ENCODE measurements around the gene RFX7.
A peak's percentile ranks its signal among the peaks of the same experiment; 100 is the strongest.

RFX7 gene

DNA sequence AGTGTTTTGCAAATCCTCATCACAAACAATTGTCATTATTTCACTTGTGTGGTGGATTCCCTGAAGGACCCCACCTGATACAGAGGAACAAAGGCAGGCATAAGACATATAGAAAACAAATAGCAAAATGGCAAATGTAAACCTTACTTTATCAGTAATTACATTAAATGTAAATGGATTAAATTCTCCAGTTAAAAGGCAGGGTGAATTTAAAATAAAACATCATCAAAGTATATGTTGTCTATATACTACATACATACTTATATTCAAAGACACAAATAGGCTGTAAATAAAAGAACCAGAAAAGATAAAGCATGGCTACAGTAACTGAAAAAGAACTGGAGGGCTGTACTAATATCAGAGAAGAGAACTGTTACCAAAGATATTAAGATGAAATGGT, 117.3 kb downstream of the RFX7 start:
- no peak for DNase-seq (ENCODE audit: low read depth, low spot score)

DNA sequence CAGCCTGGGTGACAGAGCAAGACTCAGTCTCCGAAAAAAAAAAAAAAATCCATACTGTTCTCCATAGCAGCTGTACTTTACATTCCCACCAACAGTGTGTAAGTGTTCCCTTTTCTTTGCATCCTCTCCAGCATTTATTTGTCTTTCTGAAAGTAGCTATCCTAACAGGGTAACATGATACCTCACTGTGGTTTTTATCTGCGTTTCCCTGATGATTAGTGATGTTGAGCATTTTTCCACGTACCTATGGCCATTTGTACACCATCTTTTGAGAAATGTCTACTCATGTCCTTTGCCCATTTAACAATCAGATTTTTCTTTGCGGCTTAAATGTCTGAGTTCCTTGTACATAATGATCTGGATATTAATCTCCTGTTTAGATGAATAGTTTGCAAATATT, 119.3 kb downstream of the RFX7 start:
- no peak for DNase-seq (ENCODE audit: low read depth, low spot score)

DNA sequence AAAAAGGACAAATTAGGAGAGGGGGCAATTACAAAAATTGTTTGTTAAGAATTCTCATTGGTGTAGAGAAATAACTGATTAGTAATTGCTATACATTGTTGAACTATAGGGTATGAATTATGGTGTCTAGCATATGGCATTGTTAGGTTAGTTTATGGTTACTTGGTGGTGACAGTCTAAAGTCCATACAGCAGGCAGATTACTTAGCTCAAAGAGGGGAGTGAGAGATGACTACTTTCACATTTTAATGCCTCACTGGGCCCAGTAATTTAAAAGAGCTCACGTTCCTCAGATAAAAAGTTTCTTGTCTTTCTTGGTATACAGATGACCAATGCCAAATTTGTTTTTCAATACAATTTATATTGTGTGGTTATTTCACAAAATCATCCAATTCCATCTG, 137.8 kb downstream of the RFX7 start:
- no peak for DNase-seq (ENCODE audit: low read depth, low spot score)

DNA sequence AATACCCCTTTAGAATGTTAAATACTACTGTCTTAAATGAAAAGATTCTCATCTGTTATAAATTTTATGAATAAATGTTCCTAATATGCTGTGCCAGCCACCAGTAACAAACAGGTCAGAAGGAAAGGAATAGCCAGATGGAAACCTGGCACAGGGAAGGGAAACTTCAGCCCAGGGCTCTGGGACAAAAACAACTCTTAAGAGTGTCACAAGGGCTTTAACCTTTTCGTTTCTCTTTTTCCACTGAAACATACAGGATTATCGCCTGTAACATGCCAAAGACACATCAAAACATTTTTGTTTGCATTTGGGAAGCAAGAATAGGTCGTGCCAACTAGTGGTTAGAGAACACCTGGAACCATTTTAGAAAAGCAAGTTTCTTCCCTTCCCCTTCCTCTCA, 141.2 kb downstream of the RFX7 start:
- no peak for DNase-seq (ENCODE audit: low read depth, low spot score)

DNA sequence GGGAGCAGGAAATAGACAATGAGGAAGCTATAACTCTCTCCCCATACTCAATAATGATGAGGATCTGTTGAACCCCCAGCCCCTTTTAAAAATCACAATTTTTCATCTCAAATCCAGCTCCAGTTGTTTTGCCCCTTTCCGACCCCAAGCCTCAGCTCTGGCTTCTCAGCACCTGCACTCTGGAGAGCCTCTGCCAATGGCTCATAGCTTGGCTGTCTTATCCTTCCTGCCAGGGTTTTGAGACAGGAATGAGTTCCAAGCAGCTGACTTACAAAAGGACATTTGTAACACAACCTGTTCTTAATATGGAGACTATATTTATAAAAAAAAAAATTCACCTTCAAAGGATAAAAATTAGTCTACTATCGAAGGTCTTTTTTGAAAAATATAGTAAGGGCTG, 144.4 kb downstream of the RFX7 start:
- DNase-seq (ENCODE audit: low read depth, low spot score): no peak

DNA sequence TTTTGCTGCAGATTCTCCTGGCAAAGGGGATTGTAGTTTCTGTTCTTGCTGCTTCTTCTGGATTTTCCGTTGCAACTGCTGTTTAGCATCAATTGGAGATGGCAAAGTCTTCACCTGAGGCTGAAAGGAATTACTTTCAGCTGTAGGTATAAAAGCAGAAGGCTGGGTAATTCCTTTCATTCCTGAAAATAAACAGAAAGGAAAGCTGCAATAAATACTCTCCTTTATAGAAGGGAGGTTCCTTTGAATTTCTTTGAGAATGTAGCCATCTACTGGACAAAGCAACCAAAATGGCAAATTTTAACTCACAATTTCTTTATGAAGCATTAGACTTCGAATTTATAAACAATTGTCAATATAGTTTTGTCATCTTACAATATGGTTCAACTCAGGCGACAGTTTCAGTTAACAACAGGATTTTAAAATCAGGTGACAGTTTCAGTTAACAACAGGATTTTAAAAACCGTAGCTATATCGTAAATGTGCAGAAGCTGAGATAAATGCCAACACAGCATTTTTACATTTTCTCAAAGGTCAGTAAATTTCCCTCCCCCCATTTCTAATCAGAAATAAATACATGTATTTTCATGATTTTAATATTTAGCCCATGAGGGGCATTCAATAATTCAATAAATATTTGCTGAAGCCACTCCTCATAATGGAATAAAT, 145.3 kb downstream of the RFX7 start:
- no peak for DNase-seq (ENCODE audit: low read depth, low spot score)

DNA sequence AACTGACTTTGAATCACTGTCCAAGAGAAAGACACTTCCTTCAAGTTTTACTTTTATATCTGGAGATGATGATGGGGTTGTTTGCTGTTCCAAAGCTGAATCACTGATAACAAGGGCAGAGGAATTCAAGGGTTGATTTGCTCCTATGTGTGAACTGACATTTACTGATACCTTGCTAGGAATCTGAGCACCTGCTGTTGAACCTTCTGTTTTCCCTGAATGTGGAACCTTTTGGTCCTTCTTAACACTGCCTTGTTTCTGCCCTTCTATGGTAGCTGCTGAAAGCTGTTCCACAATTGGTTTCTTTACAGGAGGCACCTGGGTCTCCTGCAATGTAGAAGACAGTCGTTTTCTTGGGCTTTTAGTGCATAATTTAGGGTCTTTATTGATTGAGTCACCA, 148.3 kb downstream of the RFX7 start:
- no peak for DNase-seq (ENCODE audit: low read depth, low spot score)

DNA sequence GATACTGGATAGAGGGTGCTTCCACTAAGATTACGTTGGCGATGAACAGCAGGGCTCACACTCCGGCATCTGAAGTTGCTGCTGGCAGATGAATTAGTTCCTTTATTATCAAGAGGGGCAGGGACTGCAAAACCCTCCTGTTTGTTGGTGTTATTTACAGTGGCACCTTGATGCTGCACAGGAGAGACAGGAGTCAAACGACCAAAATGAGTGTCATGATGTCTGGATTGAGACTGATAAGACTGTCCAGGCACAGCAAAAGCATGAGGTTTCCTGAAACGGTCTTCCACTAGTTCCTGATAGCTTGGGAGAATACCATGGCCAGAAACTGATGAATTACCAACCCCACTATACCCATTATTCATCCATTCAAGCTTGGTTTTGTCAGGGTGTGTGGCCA, 149.5 kb downstream of the RFX7 start:
- no peak for DNase-seq (ENCODE audit: low read depth, low spot score)

DNA sequence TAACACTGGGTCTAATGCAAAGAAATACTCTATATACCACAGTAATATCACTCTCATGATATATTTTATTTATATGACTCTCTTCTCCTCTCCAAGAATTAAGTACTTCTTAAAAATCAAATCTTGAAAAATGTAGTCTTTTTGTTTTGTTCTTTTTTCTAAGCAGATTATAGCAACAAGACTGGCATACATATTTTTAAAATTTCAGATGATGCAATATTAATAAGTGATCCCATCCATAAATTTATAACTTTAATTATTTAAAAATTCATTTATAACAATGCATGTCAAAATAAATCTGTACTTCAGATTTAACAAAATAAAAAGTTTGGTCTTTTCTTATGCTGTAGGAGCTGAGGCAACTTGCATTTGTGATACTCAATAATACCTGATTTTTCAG, 155.3 kb downstream of the RFX7 start:
- DNase-seq (ENCODE audit: low read depth, low spot score): no peak

DNA sequence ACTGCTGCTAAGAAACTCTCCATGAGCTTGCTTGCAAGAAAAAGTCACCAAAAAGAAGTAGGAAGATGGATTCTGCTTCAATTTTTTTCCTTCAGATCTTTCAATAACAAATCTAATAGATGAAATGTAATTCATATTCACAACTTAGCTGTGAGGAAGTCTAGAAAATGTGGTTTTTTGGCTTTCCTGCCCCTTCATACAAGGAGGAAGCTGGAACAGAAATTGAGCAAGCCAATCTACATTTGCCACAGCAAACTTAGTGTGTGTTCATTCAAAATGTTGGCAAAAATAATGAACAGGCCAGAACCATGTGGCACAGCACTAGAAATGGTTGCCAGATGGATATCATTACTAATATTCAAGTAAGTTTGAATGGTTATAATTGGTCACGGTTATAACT, 157.1 kb downstream of the RFX7 start:
- DNase-seq (ENCODE audit: low read depth, low spot score): no peak

DNA sequence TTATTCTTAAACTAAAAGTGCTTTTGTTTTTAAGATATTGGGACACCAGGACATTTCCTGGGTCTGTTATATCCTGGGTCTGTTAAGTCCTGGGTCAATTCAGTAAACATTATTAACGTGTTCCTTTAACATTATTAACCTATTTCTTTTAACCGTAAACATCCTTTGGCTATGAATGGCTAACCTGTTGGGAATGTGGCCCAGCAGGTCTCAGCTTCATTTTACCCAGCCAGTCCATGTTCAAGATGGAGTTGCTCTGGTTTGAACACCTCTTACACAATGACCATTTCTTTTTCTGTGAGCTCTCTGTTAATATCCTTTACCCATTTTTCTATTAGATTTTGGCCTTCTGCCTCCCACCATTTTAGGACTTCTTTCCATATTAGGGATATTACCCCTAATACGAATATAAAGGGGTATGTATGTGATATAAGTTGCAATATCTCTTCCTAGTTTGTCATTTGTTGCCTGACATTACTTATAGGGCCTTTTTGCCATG, 161.4 kb downstream of the RFX7 start:
- DNase-seq (ENCODE audit: low read depth, low spot score): peak; percentile 7

DNA sequence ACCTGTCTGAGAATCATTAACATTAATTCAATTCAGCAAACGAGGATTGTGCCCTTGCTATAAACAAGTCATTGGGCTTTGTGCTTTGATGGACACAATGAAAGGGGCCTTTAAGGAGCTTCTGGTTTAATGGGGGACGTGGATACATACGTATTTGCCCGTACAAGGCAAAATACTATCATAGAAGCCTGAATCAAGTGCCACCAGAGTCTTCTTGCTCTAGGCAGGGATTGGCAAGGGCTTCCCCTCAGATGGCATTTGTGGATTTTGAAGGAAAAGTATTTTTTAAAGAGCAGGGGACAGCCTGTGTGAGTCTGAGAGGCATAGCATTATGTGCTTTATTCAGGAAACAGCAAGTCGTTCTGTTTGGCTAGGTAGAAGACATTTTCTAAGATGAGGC, 166.6 kb downstream of the RFX7 start:
- DNase-seq (ENCODE audit: low read depth, low spot score): no peak

DNA sequence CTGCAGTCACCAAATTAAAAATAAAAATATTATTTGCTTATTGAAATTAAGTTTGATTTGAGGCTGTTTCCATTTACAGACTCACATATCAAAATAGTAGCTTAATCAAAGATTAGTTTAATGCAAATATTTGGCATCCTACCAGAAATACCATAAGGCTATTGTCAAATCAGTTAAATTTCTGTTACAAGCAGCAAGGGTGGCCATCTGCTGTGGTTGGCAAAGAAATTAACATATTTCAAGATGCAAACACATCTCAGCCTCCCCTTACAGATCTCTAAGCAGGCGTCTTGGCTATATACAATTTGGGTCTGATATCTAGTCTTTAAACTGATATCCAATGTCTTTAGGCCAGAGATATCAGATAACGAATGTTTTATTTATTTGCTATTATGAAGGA, 167.0 kb downstream of the RFX7 start:
- no peak for DNase-seq (ENCODE audit: low read depth, low spot score)

DNA sequence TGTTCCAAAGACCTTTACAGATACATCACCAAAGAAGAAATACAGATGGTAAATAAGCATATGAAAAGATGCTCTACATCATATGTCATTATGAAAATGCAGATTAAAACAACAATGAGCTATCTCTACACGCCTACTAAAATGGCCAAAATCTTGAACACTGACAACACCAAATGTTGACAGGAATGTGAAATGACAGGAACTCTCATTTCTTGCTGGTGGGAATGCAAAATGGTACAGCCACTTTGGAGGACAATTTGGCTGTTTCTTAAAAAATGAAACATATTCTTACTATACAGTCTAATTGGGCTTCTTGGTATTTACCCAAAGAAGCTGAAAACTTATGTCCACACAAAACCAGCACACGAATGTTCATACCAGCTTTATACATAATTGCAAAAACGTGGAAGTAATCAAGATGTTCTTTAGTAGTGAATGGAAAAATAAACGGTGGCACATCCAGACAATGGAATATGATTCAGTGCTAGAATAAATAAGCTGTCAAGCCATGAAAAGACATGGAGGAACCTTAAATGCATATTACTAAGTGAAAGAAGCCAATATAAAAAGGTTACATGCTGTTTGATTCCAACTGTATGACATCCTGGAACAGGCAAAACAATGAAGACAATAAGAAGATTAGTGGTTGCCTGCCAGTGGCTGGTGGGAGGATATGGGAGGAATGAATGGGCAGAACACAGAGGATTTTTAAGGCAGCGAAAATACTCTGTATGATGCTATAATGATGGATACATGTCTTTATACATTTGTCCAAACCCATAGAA, 169.0 kb downstream of the RFX7 start:
- DNase-seq (ENCODE audit: low read depth, low spot score): no peak

DNA sequence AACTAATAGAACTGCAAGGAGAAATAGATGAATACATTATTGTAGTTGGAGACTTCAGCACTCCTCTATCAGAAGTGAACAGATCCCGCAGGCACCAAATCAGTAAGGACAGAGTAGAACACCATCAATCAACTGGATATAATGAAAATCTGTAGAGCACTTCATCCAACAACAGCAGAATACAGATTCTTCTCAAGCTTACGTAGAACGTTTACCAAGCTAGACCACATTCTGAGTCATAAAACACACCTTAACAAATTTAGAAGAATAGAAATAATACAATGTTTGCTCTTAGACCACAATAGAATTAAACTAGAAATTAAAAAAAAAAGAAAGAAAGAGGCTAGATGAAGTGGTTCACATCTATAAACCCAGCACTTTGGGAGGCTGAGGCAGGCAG, 179.5 kb downstream of the RFX7 start:
- no peak for DNase-seq (ENCODE audit: low read depth, low spot score)

DNA sequence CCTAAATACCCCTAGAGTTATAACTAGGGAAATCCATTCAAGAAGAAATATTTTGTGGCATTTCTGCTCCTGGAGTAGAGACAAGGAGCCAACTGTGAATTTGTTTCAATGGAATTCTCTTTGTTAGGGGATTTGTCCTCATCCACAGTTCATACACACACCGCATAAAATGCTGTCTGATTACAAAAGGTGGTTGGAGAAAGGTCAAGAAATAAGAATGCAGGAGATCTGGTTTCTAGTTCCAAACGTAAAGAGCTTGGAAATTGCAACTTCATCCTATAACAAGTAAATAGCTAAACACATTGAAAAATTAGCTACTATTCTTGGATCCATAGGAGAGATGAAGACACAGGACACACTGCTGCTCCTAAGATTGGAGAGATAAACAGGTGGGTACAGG, 184.0 kb downstream of the RFX7 start:
- DNase-seq (ENCODE audit: low read depth, low spot score): no peak

DNA sequence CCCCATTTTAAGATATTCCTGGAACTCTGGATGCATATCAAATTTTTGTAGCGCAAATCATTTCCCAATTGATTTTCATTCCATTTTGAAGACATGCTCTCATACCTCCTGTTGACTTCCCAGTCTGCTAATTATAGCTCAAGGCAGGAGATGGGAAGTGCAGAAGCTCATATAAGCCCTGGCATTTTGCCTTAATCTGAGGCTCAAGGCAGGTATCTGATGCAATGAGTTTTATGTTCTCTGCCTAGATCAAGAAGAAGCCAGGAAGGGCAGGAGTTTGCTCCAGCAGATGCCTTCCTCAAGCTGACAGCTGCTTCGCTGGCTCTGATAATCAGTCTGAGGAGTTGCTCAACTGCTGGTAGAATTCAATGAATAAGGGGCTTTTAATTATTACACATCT, 184.7 kb downstream of the RFX7 start:
- DNase-seq (ENCODE audit: low read depth, low spot score): no peak

DNA sequence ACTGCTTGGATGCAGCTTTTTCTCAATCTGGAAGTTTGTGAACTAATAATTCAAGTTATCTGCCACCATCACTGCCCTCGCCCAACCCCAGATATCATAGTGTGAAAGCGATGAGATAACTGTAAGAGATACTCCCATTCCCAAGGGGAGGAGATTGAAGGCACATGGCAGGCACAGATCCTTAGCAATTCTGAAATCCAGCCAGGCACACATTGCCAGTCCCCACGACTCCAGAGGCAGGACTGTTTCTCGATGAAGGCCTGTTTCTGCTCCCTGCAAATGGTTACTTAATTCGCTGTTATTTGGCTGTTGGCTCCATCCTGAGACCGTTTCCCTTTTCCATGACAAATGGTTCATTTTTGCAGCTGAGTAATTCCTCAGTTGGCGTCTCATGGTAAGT, 187.1 kb downstream of the RFX7 start:
- DNase-seq (ENCODE audit: low read depth, low spot score): no peak

DNA sequence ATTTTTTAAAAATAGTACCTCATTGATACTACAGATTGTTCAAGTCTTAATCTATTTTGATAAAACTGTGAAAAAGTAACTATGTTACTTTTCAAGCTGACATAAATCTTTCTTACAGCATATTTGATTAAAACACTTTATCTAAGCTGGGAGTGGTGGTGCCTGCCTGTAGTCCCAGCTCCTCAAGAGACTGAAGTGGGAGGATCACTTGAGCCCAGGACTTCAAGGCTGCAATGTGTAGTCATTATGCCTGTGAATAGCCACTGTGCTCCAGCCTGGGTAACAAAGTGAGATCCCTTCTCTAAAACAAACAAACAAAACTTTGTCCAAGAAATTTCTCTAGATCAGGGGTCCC, 190.7 kb downstream of the RFX7 start:
- DNase-seq (ENCODE audit: low read depth, low spot score): no peak

DNA sequence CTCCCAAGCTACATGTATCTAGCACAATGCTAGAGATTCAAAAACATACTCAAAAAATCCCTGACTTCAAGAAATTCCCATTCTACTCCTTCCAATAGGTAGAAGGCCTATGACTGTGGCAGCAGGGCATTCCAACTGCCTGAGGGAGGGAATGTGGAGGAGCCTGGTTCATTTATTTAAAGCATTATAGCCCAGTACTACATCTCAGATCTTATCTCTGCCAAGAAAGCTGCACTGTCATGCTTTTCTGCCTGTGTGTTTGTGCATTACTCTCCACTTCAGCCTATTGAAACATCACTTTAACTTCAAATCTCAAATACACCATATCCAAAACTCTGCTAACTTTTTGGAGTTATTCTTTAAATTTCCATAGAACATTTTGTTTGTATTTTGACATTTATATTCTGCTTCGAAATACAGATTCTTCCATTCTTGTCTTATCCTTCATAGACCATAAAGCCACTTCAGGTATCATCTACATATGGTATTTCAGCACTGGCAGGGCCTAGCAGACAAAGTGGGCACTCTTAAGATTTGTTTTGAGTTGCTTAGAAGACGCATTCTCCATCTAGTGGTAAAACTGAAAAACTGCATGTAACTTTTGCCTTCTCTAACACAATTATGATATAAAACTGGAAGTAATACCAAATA, 191.2 kb downstream of the RFX7 start:
- peak; percentile 40 for DNase-seq (ENCODE audit: low read depth, low spot score)

DNA sequence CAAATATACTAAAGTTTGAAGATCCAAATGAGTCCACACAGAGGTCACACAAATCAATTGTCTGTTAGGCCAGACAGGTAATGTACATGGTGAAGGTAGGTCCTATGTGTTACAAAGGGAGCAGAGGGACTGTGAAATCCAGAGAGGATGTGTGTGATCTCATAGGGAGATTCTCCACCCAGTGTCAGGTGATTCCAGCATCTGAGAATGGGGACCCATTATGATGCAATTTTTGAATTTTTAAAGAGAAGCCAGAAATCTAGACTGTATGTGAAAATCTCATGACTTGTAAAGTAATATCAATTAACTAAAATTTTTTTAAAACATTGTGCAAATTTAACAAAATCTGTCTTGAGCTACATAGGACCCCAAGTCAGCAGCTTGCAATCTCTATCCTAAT, 192.0 kb downstream of the RFX7 start:
- DNase-seq (ENCODE audit: low read depth, low spot score): no peak

DNA sequence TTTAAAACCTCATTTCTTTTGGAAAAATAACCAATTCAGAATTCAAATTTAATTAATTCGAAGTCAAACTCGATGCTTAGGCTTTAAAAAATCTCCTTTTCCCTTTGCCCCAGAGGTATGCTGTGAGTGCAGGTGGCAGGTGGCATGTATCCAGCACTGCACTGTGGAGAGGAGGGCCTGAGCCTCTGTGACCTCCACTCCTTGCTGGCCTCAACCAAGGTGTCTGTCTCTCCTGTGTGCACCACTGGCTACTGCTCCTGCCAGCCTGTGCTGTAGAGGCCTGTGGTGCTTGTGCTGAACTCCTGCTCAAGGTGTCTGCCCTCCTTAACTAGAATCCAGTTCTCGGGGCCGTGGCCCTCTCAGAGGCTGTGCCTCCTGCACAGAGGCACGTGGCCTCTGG, 194.1 kb downstream of the RFX7 start:
- no peak for DNase-seq (ENCODE audit: low read depth, low spot score)

DNA sequence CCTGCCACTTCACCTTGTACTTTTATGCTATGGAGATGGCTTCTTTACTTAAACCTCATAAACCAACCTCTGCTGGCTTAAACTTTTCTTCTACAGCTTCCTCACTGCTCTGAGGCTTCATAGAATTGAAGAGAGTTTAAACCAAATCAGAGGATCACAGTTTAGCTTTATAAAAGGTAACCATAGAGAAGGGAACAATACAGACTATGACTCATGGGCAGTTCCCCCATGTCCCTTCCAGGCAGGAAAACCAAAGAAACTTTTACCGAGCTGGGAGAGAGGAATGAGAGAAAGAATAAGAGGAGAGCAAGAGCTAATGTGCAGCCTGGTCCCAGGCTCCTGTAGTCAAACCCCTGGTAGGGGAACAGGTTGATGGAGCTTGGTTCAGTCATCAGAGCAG, 196.3 kb downstream of the RFX7 start:
- DNase-seq (ENCODE audit: low read depth, low spot score): no peak

Data from ELF-1 (cell line).